ENCODE results near the gene MAP6D1. TPM values are rescaled to one million over a fixed set of nuclear protein-coding genes. Genes with fewer than 3 reads are reported as not detected.
A peak's percentile ranks its signal among the peaks of the same experiment; 100 is the strongest.

Gene MAP6D1
- total and polyA plus RNA-seq, 5 donors = 1.0 to 2.5 (median 1.6) TPM

- Histone ChIP-seq H3K4me3 (ENCODE audit: low read length) (no peak overlapping the region), H3K27me3 (ENCODE audit: control insufficient read depth, insufficient read depth) (no peaks in the 10 kb centered on the region), H3K27ac (ENCODE audit: low read length) (no peak overlapping the region), H3K9me3 (ENCODE audit: control insufficient read depth, low read length) (no peaks in the 10 kb centered on the region), H3K4me1 (ENCODE audit: control insufficient read depth, insufficient read depth, low read length) (no peaks in the 10 kb centered on the region)
- 97% methylated on average over 4 of the region's 4 CpGs for WGBS
- ATAC-seq (no peak), DNase-seq (no peak)
- intact Hi-C loops (cut with DNase I) = no loop called here
Measured at GRCh38 chr3:183839751-183840150, 14.4 kb upstream of the MAP6D1 start.

DNA sequence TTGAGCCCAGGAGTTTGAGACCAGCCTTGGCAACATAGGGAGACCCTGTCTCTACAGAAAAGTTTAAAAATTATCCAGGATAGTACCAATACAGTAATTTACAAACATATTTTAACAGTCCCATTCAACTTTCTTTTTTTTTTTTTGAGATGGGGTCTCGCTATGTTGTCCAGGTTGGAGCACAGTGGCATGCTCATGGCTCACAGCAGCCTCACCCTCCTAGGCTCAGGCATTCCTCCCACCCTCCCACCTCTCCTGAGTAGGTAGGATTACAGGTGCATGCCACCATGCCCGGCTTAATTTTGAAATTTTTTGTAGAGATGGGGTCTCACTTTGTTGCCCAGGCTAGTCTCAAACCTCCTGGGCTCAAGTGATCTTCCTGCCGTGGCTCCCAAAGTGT lies 12.5 kb upstream of the MAP6D1 start:
- no peak overlapping the region for H3K4me3 ChIP-seq (ENCODE audit: low read length)
- no peaks in the 10 kb centered on the region for H3K4me1 ChIP-seq (ENCODE audit: control insufficient read depth, insufficient read depth, low read length)
- no peaks in the 10 kb centered on the region for H3K27me3 ChIP-seq (ENCODE audit: control insufficient read depth, insufficient read depth)
- no peaks in the 10 kb centered on the region for H3K9me3 ChIP-seq (ENCODE audit: control insufficient read depth, low read length)
- ATAC-seq (no peak), DNase-seq (no peak)
- intact Hi-C loops (cut with DNase I) = no loop called here
- H3K27ac ChIP-seq (ENCODE audit: low read length) = no peak overlapping the region
- WGBS = 99% methylated on average over 3 of the region's 3 CpGs

- H3K4me1 ChIP-seq (ENCODE audit: control insufficient read depth, insufficient read depth, low read length) = no peaks in the 10 kb centered on the region
- intact Hi-C loops (cut with DNase I) = no loop called here
- DNase-seq (no peak), ATAC-seq (no peak)
- H3K27ac ChIP-seq (ENCODE audit: low read length) = no peak overlapping the region
- WGBS = 93% methylated on average over 9 of the region's 9 CpGs
- no peak overlapping the region for H3K4me3 ChIP-seq (ENCODE audit: low read length)
- H3K27me3 ChIP-seq (ENCODE audit: control insufficient read depth, insufficient read depth) = no peaks in the 10 kb centered on the region
- no peaks in the 10 kb centered on the region for H3K9me3 ChIP-seq (ENCODE audit: control insufficient read depth, low read length)
Measured at GRCh38 chr3:183837390-183837789, 12.0 kb upstream of the MAP6D1 start.

GRCh38 chr3:183833516-183833915 lies 8.1 kb upstream of the MAP6D1 start:
- 95% methylated on average over 6 of the region's 6 CpGs for WGBS
- intact Hi-C loops (cut with DNase I) = no loop called here
- Histone ChIP-seq H3K4me1 (ENCODE audit: control insufficient read depth, insufficient read depth, low read length) (no peaks in the 10 kb centered on the region), H3K27me3 (ENCODE audit: control insufficient read depth, insufficient read depth) (no peaks in the 10 kb centered on the region), H3K4me3 (ENCODE audit: low read length) (no peak overlapping the region), H3K9me3 (ENCODE audit: control insufficient read depth, low read length) (no peaks in the 10 kb centered on the region), H3K27ac (ENCODE audit: low read length) (no peak overlapping the region)
- DNase-seq (no peak), ATAC-seq (no peak)

GRCh38 chr3:183830187-183830586 lies 4.8 kb upstream of the MAP6D1 start:
- ATAC-seq (no peak), DNase-seq (no peak)
- 95% methylated on average over 9 of the region's 9 CpGs for WGBS
- H3K4me1 ChIP-seq (ENCODE audit: control insufficient read depth, insufficient read depth, low read length) = no peaks in the 10 kb centered on the region
- no peak overlapping the region for H3K27ac ChIP-seq (ENCODE audit: low read length)
- H3K4me3 ChIP-seq (ENCODE audit: low read length) = no peak overlapping the region
- no peaks in the 10 kb centered on the region for H3K9me3 ChIP-seq (ENCODE audit: control insufficient read depth, low read length)
- H3K27me3 ChIP-seq (ENCODE audit: control insufficient read depth, insufficient read depth) = no peaks in the 10 kb centered on the region
- intact Hi-C loops (cut with DNase I) = no loop called here

- no peak for ATAC-seq
- Histone ChIP-seq H3K4me3 (ENCODE audit: low read length) (no peak overlapping the region), H3K9me3 (ENCODE audit: control insufficient read depth, low read length) (no peaks in the 10 kb centered on the region), H3K4me1 (ENCODE audit: control insufficient read depth, insufficient read depth, low read length) (peaks cover 2% of the 10 kb centered on the region), H3K27ac (ENCODE audit: low read length) (no peak overlapping the region), H3K27me3 (ENCODE audit: control insufficient read depth, insufficient read depth) (no peaks in the 10 kb centered on the region)
- intact Hi-C loops (cut with DNase I) = no loop called here
- WGBS = 92% methylated on average over 9 of the region's 9 CpGs
- no peak for DNase-seq
Measured at GRCh38 chr3:183829466-183829865, 4.1 kb upstream of the MAP6D1 start.

DNA sequence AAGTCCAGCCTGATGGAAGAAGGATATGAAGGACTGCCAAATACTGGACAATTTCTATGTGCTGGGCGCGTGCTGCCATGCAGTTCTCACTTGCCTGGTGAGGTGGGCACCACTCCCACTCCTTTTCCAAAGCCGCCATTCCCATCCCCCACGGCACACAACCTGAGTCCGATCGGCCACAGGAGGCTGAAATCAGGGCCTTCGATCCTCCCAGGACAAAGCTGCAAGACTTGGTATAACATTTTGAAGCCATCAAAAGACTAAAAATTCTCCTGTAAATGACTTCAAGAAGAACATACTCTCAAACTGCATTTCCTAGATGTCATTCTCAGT lies 3.1 kb upstream of the MAP6D1 start:
- no peak overlapping the region for H3K27ac ChIP-seq (ENCODE audit: low read length)
- 88% methylated on average over 7 of the region's 7 CpGs for WGBS

DNA sequence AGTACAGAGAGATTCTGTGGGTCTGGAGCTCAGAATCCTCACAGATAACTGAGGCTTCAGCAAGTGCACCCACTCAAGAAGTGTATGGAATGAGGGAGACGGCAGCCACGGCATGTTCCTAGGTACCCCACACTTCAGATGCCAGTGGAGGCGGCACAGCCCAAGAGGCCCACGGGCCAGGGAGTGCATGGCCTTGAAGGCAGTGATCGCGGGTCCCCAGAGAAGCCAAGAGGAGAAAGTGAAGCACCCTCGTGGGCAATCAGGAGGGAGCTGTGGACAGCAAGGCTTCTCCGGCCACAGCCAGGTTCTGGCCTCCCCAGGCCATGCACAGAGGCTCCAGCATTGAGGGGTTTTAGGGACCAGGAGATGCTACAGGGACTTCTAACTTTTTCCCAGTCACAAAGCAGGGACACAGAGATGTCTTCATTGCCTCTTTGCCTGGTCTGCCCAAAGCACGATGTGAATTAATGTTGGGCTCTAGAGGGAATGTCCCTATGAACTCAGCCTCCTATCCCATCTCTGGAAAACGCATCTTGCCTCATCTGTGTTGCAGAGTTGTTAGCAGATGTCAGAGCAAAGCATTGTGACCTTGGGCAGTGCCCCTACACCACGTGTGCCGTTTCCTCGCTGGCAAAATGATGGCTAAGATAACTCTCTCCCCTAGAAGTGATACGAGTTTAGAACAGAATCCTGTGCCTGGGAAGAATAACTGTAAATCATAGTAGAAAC lies 2.6 kb upstream of the MAP6D1 start:
- Histone ChIP-seq H3K4me3 (ENCODE audit: low read length) (no peak overlapping the region), H3K27me3 (ENCODE audit: control insufficient read depth, insufficient read depth) (no peaks in the 10 kb centered on the region), H3K9me3 (ENCODE audit: control insufficient read depth, low read length) (no peaks in the 10 kb centered on the region), H3K27ac (ENCODE audit: low read length) (no peak overlapping the region), H3K4me1 (ENCODE audit: control insufficient read depth, insufficient read depth, low read length) (peaks cover 2% of the 10 kb centered on the region)
- ATAC-seq = no peak
- intact Hi-C loops (cut with DNase I) = no loop called here
- WGBS = 77% methylated on average over 14 of the region's 14 CpGs
- DNase-seq = no peak

More for the DNA sequence above, 3.1 kb upstream of the MAP6D1 start:
- ATAC-seq (no peak), DNase-seq (no peak)
- no peak overlapping the region for H3K4me3 ChIP-seq (ENCODE audit: low read length)
- peaks cover 2% of the 10 kb centered on the region for H3K4me1 ChIP-seq (ENCODE audit: control insufficient read depth, insufficient read depth, low read length)
- H3K27me3 ChIP-seq (ENCODE audit: control insufficient read depth, insufficient read depth) = no peaks in the 10 kb centered on the region
- intact Hi-C loops (cut with DNase I) = no loop called here
- no peaks in the 10 kb centered on the region for H3K9me3 ChIP-seq (ENCODE audit: control insufficient read depth, low read length)

- Histone ChIP-seq H3K9me3 (ENCODE audit: control insufficient read depth, low read length) (no peaks in the 10 kb centered on the region), H3K4me1 (ENCODE audit: control insufficient read depth, insufficient read depth, low read length) (peaks cover 2% of the 10 kb centered on the region), H3K27me3 (ENCODE audit: control insufficient read depth, insufficient read depth) (no peaks in the 10 kb centered on the region), H3K4me3 (ENCODE audit: low read length) (no peak overlapping the region), H3K27ac (ENCODE audit: low read length) (no peak overlapping the region)
- intact Hi-C loops (cut with DNase I) = no loop called here
- DNase-seq (peak in 1 of 3 donors; percentile 55), ATAC-seq (no peak)
- WGBS = 94% methylated on average over 14 of the region's 14 CpGs
Measured at GRCh38 chr3:183826448-183827250, 1.3 kb upstream of the MAP6D1 start.

DNA sequence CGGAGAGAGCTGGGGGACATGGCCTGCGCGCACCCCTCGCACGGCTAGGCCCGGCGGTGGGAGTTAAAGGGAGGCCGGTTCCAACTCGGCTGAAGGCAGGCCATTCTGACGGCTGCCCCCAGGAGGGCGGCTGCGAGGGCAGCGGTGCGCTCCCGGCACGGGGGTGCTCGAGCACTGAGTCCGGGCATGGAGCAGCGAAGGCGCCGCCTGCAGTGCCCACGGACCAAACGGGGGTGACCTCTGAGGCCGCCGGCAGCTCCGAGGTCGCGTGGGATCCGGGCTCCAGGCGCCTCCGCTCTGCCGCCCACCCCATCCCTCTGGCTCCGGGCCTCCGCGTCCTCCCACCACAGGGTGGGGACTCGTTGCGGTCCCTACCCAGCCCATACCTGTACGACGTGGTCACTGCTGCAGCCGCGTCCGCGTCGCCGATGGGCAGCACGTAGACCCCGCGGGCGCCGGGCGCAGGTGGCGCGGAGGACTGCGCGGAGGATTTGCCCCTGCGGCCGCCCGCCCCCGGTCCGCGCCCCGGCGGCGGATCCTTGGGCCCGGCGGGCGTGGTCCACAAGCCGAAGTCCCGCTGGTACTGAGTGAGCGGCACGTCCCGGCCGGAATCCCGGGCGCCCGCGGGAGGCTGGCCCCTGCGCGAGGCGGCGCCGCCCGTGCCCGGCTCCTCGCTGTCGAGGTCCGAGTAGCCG lies 469 bp downstream of the MAP6D1 start:
- H3K9me3 ChIP-seq (ENCODE audit: control insufficient read depth, low read length) = no peaks in the 10 kb centered on the region
- peaks cover 2% of the 10 kb centered on the region for H3K4me1 ChIP-seq (ENCODE audit: control insufficient read depth, insufficient read depth, low read length)
- ATAC-seq (peak; percentile 44 to 47), DNase-seq (peak in 1 of 3 donors; percentile 56)
- no peaks in the 10 kb centered on the region for H3K27me3 ChIP-seq (ENCODE audit: control insufficient read depth, insufficient read depth)
- WGBS = 2% methylated on average over 88 of the region's 88 CpGs
- peak overlapping the region; percentile 74 for H3K4me3 ChIP-seq (ENCODE audit: low read length)
- intact Hi-C loops (cut with DNase I) = no loop called here
- H3K27ac ChIP-seq (ENCODE audit: low read length) = no peak overlapping the region

- Histone ChIP-seq H3K9me3 (ENCODE audit: control insufficient read depth, low read length) (no peaks in the 10 kb centered on the region), H3K4me1 (ENCODE audit: control insufficient read depth, insufficient read depth, low read length) (peaks cover 2% of the 10 kb centered on the region), H3K27me3 (ENCODE audit: control insufficient read depth, insufficient read depth) (no peaks in the 10 kb centered on the region), H3K27ac (ENCODE audit: low read length) (no peak overlapping the region), H3K4me3 (ENCODE audit: low read length) (no peak overlapping the region)
- 84% methylated on average over 5 of the region's 5 CpGs for WGBS
- ATAC-seq (no peak), DNase-seq (no peak)
- intact Hi-C loops (cut with DNase I) = no loop called here
Measured at GRCh38 chr3:183823963-183824362, 1.4 kb downstream of the MAP6D1 start.

Measured in right cardiac atrium (tissue), 5 donors.